GM10266 (cell line): Measurements from ENCODE around the gene PDE6D.

ENCODE experiments used
- DNase-seq: peaks from one replicate; pipeline ENCODE4 v3.0.0; 2012; ENCODE audit errors: extremely low spot score
- TF ChIP-seq, protein P1 (sequence below): IDR thresholded peaks from 2 replicates; pipeline ENCODE4 v1.5.1; 2012; ENCODE audit warnings: mild to moderate bottlenecking, low read depth; ENCODE audit not compliant: control insufficient read depth, insufficient read depth; ENCODE audit errors: missing control alignments

Gene PDE6D

GRCh38 chr2:231710799-231711676 lies 70.0 kb downstream of the PDE6D start:
- no peak for DNase-seq
- TF ChIP-seq, protein P1, sequence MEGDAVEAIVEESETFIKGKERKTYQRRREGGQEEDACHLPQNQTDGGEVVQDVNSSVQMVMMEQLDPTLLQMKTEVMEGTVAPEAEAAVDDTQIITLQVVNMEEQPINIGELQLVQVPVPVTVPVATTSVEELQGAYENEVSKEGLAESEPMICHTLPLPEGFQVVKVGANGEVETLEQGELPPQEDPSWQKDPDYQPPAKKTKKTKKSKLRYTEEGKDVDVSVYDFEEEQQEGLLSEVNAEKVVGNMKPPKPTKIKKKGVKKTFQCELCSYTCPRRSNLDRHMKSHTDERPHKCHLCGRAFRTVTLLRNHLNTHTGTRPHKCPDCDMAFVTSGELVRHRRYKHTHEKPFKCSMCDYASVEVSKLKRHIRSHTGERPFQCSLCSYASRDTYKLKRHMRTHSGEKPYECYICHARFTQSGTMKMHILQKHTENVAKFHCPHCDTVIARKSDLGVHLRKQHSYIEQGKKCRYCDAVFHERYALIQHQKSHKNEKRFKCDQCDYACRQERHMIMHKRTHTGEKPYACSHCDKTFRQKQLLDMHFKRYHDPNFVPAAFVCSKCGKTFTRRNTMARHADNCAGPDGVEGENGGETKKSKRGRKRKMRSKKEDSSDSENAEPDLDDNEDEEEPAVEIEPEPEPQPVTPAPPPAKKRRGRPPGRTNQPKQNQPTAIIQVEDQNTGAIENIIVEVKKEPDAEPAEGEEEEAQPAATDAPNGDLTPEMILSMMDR: no peak

- TF ChIP-seq, protein P1: peak; percentile 97
- DNase-seq: peak; percentile 92
Observed at GRCh38 chr2:231709981-231710798, 70.9 kb downstream of the PDE6D start.

DNA sequence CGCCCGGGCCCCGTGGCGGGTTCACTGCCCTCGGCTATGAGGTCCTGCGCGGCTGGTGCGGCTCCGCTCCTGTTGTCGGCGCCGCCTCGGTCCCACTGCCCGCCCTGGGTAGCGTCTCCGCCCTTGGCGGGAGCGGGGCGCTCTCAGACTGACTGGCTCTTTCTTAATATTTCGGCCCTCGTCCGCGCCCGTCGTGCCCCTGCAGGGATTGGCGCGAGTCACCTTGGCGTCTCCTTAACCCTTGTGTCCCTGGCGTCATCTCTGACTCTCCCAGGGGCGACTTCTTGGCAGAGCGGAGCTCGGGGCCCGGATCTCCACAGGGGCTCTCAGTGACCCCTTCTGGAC lies 71.5 kb downstream of the PDE6D start:
- TF ChIP-seq, protein P1: no peak
- no peak for DNase-seq

DNA sequence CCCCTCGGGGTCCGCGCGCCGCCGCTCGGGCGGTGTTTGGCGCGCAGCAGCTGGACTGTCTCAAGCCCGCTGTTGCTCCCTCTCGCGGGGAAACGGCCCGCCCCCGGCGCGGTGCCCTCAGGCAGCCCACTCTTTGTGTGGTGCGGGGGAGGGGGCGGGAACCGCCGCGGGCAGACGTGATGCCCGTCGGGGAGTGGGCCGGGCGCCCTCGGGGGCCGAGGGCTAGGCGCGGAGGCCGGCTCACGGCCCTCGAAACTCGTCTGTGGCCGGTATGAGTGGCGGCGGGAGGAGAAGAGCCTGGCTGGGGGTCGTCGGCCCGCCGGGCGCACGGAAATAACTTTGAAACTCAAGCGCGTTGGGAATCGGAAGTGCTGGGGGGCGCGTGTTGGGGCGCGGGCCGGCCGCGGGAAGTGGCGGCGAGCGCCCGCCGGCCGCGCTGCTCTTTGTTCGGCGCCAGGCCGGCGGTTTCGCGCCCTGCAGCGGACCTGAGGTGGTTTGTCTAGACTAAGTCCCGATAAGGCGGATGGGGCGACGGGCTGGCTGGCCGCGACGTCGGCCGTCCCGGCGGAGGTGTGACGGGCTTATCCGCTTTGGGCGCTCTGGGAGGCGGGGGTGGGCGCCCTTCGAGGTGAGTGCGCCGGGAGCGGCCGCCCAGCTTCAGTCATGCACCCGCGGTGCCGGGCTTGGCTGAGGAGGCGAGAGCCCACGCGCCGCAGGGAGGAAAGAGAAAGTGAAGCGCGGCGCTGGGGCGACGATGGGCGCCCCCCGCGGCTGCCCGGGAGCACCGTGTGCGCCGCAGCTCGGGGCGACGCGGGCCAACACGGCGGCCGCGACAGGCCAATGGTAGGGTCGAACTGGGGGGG lies 72.1 kb downstream of the PDE6D start:
- TF ChIP-seq, protein P1: peak; percentile 33
- no peak for DNase-seq

DNA sequence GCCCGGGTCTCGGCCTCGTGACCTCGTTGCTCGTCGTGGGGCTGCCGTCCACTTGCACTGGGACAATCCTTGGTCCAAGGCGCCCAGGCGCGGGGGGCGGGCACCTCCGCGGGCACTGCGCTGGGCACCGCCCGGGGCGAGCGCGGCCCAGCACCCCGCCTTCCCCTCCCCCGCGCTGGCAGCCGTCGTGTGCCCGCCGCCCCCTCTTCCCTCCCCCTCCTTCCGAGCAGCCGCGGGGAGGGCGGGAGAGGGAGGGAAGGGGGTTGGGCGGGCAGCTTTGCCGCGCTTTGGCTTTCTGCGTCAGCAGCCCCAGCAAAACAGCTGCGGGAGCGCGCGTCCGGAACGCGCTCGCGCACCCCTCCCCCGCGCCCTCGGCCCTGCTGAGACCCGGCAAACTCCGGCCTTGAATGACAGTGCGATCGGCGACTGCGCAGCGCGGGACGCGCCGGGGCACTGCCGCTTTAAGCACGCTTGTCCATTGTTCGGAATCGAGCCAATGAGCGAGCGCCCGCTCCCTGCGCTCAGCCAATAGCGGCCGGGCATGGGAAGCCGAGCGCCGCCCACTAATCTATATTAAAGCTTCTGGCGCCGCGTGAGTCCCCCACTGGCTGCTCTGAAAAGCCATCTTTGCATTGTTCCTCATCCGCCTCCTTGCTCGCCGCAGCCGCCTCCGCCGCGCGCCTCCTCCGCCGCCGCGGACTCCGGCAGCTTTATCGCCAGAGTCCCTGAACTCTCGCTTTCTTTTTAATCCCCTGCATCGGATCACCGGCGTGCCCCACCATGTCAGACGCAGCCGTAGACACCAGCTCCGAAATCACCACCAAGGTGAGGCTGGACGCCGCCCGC lies 72.9 kb downstream of the PDE6D start, which contains the start of gene PTMA:
Gene PTMA (plus strand): TSS at position 599 of the 846 bp plus-strand sequence. CDS start 182 bp downstream, at position 781.
- TF ChIP-seq, protein P1: no peak
- DNase-seq: peak; percentile 98

DNA sequence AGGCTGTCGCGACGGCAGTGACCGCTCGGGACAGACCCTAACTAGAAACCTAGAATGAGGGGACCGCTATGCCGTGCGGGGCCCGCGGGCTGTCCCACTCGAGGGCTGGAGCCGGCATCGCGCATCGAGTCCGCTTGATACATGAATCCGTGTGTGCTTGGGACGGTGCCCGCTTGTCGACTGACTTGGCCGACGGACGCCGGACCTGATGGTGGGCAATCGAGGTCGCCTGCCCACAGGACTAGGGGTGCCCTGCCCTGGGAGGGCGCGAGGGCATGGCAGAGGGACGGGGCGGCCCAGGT lies 73.5 kb downstream of the PDE6D start:
- no peak for DNase-seq
- TF ChIP-seq, protein P1: no peak
